Measurements from ENCODE around the gene PROSER1. TPM values are rescaled to one million over a fixed set of nuclear protein-coding genes. Genes with fewer than 3 reads are reported as not detected.

PROSER1 gene
- total and polyA plus RNA-seq, 9 of the 15 experiments (the other 6 are each of a cell fraction or from before 2014, with no cell fraction given), result 9.2 to 36.2 (median 10.4) TPM

DNA sequence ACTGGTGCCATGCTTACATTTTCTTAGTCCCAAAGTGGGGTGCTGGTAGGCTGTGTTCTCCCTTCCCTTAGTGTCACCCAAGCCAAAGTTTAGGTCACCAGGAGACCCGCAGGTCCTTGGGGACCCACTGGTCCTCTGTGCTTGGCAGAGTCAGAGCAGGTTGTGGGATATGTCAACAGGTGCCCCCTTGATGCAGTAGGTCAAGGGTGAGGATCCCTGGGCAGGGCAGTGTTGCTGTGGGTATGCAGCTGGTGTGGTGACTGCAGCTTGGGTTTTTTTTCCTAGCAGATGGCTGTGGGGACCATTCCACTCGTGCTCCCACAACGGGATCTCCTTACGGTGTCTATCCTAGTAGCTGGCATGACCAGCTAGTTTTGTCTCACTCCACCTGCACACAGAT lies 24.1 kb upstream of the PROSER1 start (continued):
- TF ChIP-seq, protein P1, sequence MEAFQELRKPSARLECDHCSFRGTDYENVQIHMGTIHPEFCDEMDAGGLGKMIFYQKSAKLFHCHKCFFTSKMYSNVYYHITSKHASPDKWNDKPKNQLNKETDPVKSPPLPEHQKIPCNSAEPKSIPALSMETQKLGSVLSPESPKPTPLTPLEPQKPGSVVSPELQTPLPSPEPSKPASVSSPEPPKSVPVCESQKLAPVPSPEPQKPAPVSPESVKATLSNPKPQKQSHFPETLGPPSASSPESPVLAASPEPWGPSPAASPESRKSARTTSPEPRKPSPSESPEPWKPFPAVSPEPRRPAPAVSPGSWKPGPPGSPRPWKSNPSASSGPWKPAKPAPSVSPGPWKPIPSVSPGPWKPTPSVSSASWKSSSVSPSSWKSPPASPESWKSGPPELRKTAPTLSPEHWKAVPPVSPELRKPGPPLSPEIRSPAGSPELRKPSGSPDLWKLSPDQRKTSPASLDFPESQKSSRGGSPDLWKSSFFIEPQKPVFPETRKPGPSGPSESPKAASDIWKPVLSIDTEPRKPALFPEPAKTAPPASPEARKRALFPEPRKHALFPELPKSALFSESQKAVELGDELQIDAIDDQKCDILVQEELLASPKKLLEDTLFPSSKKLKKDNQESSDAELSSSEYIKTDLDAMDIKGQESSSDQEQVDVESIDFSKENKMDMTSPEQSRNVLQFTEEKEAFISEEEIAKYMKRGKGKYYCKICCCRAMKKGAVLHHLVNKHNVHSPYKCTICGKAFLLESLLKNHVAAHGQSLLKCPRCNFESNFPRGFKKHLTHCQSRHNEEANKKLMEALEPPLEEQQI (IDR thresholded peaks at IDR 0.05), result no peak
- no peak for TF ChIP-seq ZNF24 (IDR thresholded peaks at IDR 0.05)
- TF ChIP-seq, protein P2, sequence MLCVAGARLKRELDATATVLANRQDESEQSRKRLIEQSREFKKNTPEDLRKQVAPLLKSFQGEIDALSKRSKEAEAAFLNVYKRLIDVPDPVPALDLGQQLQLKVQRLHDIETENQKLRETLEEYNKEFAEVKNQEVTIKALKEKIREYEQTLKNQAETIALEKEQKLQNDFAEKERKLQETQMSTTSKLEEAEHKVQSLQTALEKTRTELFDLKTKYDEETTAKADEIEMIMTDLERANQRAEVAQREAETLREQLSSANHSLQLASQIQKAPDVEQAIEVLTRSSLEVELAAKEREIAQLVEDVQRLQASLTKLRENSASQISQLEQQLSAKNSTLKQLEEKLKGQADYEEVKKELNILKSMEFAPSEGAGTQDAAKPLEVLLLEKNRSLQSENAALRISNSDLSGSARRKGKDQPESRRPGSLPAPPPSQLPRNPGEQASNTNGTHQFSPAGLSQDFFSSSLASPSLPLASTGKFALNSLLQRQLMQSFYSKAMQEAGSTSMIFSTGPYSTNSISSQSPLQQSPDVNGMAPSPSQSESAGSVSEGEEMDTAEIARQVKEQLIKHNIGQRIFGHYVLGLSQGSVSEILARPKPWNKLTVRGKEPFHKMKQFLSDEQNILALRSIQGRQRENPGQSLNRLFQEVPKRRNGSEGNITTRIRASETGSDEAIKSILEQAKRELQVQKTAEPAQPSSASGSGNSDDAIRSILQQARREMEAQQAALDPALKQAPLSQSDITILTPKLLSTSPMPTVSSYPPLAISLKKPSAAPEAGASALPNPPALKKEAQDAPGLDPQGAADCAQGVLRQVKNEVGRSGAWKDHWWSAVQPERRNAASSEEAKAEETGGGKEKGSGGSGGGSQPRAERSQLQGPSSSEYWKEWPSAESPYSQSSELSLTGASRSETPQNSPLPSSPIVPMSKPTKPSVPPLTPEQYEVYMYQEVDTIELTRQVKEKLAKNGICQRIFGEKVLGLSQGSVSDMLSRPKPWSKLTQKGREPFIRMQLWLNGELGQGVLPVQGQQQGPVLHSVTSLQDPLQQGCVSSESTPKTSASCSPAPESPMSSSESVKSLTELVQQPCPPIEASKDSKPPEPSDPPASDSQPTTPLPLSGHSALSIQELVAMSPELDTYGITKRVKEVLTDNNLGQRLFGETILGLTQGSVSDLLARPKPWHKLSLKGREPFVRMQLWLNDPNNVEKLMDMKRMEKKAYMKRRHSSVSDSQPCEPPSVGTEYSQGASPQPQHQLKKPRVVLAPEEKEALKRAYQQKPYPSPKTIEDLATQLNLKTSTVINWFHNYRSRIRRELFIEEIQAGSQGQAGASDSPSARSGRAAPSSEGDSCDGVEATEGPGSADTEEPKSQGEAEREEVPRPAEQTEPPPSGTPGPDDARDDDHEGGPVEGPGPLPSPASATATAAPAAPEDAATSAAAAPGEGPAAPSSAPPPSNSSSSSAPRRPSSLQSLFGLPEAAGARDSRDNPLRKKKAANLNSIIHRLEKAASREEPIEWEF (CRISPR knock-in tag; IDR thresholded peaks at IDR 0.05), result no peak

DNA sequence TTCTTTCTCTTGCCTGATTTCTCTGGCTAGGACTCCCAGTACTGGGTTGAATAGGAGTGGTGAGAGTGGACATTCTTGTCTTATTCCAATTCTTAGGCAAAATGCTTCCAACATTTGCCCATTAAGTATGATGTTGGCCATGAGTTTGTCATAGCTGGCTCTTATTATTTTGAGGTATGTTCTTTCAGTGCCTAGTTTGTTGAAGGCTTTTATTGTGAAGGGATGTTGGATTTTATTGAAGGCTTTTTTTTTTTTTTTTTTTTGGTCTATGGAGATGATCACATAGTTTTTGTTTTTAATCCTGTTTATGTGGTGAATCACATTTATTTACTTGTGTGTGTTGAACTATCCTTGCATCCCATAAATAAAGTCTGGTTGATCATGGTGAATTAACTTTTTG lies 20.2 kb upstream of the PROSER1 start:
- Histone ChIP-seq H3K9me1 (ENCODE audit: control insufficient read depth, insufficient read depth, low read length) (no peaks in the 10 kb centered on the region), H3K79me2 (ENCODE audit: control insufficient read depth, insufficient read depth, low read length) (no peaks in the 10 kb centered on the region), H3K9ac (ENCODE audit: insufficient read depth in 1 of 2, low read depth in 2 of 2, low read length in 2 of 2) (no peak overlapping the region), H3K4me2 (ENCODE audit: insufficient read depth, low read length) (no peak overlapping the region), H3K4me1 (replicated peaks in 1 of 2; ENCODE audit: control insufficient read depth in 2 of 2, insufficient read depth in 2 of 2, low read length in 2 of 2) (no peaks in the 10 kb centered on the region), H3K36me3 (ENCODE audit: control insufficient read depth, insufficient read depth, low read length) (no peaks in the 10 kb centered on the region), H3K9me3 (replicated peaks; ENCODE audit: control insufficient read depth, insufficient read depth, low read depth, low read length) (no peaks in the 10 kb centered on the region), H3K27me3 (ENCODE audit: control insufficient read depth in 2 of 2, insufficient read depth in 2 of 2, low read length in 2 of 2) (no peaks in the 10 kb centered on the region), H3K4me3 (no peak overlapping the region), H4K20me1 (replicated peaks; ENCODE audit: control insufficient read depth, insufficient read depth, low read length) (no peaks in the 10 kb centered on the region), H2AFZ (ENCODE audit: low read depth, low read length) (no peak overlapping the region), H3K27ac (ENCODE audit: extremely low read depth, low read depth, low read length) (no peak overlapping the region)
- ATAC-seq, result no peak
- no peak for DNase-seq (ENCODE audit: extremely low read depth in 1 of 4, low spot score in 3 of 4)
- intact Hi-C loops (cut with micrococcal nuclease), result loop anchor here (10.0 kb wide), 2 partner anchors 207 to 557 kb away; no protein-coding TSS in a partner anchor
- in situ Hi-C loops (cut with MboI), result no loop called here
- FAIRE-seq, result no peak
- ChIA-PET POLR2A (no interaction called here), CTCF (ENCODE audit: low intra/inter-chr PET ratio) (no interaction called here)
- TF ChIP-seq FOXA3 (CRISPR knock-in tag; conservative IDR thresholded peaks at IDR 0.05 in 1 of 2, IDR thresholded peaks at IDR 0.05 in 1 of 2) (no peak), MYNN (IDR thresholded peaks at IDR 0.05) (0 out of 2 replicates have a peak, but pooled peaks have one; percentile 63), MYNN (CRISPR knock-in tag; IDR thresholded peaks at IDR 0.05) (no peak)
- BruUV-seq (replicated peaks), result no TSS peak
